Measurements from ENCODE around the gene NECAB2.

GRCh38 chr16:83963277-83964119, 4.5 kb upstream of the NECAB2 start:
- TF ChIP-seq, protein P1, sequence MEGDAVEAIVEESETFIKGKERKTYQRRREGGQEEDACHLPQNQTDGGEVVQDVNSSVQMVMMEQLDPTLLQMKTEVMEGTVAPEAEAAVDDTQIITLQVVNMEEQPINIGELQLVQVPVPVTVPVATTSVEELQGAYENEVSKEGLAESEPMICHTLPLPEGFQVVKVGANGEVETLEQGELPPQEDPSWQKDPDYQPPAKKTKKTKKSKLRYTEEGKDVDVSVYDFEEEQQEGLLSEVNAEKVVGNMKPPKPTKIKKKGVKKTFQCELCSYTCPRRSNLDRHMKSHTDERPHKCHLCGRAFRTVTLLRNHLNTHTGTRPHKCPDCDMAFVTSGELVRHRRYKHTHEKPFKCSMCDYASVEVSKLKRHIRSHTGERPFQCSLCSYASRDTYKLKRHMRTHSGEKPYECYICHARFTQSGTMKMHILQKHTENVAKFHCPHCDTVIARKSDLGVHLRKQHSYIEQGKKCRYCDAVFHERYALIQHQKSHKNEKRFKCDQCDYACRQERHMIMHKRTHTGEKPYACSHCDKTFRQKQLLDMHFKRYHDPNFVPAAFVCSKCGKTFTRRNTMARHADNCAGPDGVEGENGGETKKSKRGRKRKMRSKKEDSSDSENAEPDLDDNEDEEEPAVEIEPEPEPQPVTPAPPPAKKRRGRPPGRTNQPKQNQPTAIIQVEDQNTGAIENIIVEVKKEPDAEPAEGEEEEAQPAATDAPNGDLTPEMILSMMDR (IDR thresholded peaks at IDR 0.05; ENCODE audit: insufficient read depth, low read depth, low read length), result no peak
- no peak for TF ChIP-seq EZH2 (IDR thresholded peaks at IDR 0.05; ENCODE audit: insufficient read depth, low read length)
